GM06990 (cell line): Measurements from ENCODE around the gene SH3BP4.

Source experiments
- DNase-seq: peaks from one replicate; pipeline ENCODE4 v3.0.0-alpha.2; 2011; ENCODE audit not compliant: insufficient read length; ENCODE audit errors: extremely low read depth
- H3K27me3 ChIP-seq: replicated peaks from 2 replicates; pipeline ENCODE4 v1.6.0; 2011; ENCODE audit warnings: low read length; ENCODE audit not compliant: control insufficient read depth, insufficient read depth
- H3K36me3 ChIP-seq: 2 replicates; pipeline ENCODE4 v1.5.1; 2011; ENCODE audit warnings: low read length; ENCODE audit not compliant: control insufficient read depth, insufficient read depth
- H3K4me3 ChIP-seq: replicated peaks from 2 replicates; pipeline ENCODE4 v1.5.1; 2011; ENCODE audit warnings: low read depth, mild to moderate bottlenecking, control low read depth, low read length
- TF ChIP-seq, protein P1 (sequence below): IDR thresholded peaks from 2 replicates; pipeline ENCODE4 v1.5.1; 2011; ENCODE audit warnings: low read length, control low read depth, mild to moderate bottlenecking, inconsistent platforms; ENCODE audit not compliant: insufficient read depth, poor library complexity, severe bottlenecking

The SH3BP4 gene

DNA sequence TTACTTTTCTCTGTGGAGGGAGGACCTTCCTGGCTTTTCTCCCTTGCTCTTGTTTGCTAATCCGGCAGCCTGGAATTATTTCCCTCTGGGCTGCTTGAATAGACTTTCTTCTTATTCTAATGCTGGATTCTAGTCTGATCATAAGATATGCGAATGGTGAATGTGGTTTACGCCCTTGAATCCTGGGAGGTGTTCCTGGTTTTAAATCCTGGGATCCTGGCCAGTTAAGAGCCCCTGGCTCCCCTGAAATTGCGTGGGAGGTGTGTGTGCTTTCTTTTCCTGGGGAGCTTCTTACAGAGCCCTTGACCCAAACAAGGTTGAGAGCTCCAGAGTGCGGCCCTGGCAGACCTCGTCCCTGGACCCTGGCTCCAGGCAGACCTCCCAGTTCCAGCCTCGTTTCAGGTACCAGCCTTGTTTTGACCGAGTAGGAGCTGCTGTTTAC, 2.8 kb downstream of the SH3BP4 start:
- Histone ChIP-seq H3K36me3 (no peaks in the 10 kb centered on the region), H3K27me3 (no peaks in the 10 kb centered on the region; the same call in 1 of the 2 replicates), H3K4me3 (no peak overlapping the region)
- DNase-seq, result no peak
- TF ChIP-seq, protein P1, sequence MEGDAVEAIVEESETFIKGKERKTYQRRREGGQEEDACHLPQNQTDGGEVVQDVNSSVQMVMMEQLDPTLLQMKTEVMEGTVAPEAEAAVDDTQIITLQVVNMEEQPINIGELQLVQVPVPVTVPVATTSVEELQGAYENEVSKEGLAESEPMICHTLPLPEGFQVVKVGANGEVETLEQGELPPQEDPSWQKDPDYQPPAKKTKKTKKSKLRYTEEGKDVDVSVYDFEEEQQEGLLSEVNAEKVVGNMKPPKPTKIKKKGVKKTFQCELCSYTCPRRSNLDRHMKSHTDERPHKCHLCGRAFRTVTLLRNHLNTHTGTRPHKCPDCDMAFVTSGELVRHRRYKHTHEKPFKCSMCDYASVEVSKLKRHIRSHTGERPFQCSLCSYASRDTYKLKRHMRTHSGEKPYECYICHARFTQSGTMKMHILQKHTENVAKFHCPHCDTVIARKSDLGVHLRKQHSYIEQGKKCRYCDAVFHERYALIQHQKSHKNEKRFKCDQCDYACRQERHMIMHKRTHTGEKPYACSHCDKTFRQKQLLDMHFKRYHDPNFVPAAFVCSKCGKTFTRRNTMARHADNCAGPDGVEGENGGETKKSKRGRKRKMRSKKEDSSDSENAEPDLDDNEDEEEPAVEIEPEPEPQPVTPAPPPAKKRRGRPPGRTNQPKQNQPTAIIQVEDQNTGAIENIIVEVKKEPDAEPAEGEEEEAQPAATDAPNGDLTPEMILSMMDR, result no peak

DNA sequence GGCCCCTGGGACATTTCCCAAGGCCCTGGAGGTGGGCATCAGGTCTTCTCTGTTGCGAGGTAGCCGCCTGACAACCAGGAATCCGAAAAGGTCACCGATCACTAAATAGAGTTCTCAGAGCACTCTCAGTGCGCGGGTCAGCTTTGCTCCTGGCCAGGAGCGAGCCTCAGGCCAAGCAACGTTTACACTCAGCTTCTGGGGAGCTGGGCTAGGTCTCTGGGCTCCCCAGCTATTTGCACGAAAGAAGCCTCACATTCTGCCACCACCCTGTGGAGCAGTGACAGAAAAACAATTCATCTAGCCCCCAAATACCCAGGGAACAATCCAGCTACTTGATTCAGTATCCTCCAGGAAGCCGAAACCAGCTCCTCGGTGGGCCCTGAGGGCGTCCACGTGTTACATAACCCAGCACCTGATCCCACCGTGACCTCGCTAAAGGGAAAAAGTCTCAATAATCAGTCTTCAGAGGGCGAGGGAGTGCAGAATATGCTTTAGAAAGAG, 3.3 kb downstream of the SH3BP4 start:
- Histone ChIP-seq H3K4me3 (no peak overlapping the region), H3K27me3 (no peaks in the 10 kb centered on the region; the same call in 1 of the 2 replicates)
- TF ChIP-seq, protein P1, result no peak

DNA sequence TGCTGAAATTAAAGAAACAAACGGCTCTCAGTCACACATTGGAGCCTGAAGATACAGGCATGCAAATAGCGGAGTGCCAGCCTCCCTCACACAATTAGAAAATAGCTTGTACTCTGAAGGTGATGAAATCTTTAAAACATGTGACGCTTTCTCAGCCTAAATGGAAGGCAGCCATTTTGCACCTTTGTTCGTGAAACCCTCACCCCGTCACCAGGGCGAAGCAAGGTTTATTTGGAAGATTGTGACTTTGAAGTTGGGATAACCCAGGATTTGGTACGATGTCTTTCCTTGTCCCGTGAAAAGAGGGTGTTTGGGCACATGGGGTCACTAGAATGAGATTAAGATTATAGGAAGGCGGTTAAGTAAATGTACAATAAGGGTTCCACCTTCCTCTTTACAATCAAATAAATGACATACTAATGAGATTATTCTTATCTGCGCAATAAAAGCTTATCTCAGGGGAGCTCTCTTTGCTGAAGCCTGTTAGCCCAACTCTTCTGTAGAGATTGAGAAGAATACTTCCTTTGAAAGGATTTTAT, 4.2 kb downstream of the SH3BP4 start:
- DNase-seq, result no peak
- Histone ChIP-seq H3K4me3 (no peak overlapping the region), H3K36me3 (no peaks in the 10 kb centered on the region), H3K27me3 (no peaks in the 10 kb centered on the region; the same call in 1 of the 2 replicates)
- TF ChIP-seq, protein P1, result no peak

More for the DNA sequence above, 3.3 kb downstream of the SH3BP4 start:
- H3K36me3 ChIP-seq, result no peaks in the 10 kb centered on the region
- no peak for DNase-seq

DNA sequence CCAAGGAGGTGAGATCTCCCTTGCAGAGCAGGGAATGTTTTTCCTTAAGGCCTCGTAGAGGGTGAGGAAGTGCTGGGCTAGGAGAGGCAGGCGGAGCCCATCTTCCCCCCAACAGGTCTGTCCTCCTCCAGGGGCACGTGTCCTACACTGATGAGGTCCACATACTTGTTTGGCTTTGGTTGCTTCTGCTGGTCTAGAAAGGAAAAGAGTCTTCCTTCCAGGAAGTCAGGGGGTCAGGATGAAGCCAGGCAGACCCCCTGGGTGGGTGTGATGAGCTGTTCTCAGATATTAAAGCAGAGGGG, 6.0 kb downstream of the SH3BP4 start:
- Histone ChIP-seq H3K27me3 (no peaks in the 10 kb centered on the region; the same call in 1 of the 2 replicates), H3K4me3 (no peak overlapping the region), H3K36me3 (no peaks in the 10 kb centered on the region)
- DNase-seq, result no peak
- TF ChIP-seq, protein P1, result no peak

DNA sequence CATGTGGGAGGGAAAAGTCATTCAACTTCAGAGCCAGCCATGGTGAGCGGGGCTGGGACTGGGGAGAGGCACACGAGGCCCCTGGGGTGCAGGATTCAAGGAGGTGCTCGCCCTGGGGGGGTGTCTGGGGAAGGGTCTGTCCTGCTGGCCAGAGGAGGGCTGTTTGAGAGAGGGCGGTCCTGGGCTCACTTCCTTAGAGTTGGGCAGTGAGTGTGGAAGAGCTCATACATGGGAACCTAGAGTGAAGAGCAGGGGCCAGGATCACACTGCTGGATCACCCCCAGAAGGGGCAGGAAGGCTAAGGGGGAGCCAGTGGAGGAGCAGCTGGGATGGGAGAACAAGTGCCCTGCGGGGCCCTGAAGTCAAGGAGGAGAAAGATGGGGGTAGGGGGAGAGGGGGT, 6.5 kb downstream of the SH3BP4 start:
- DNase-seq, result no peak
- H3K27me3 ChIP-seq, result no peaks in the 10 kb centered on the region; the same call in 1 of the 2 replicates
- H3K4me3 ChIP-seq, result no peak overlapping the region
- no peaks in the 10 kb centered on the region for H3K36me3 ChIP-seq
- TF ChIP-seq, protein P1, result no peak
